NT2/D1 (cell line): ENCODE results near the gene UBL7.

ENCODE experiments used
- YY1 ChIP-seq: IDR thresholded peaks from 2 replicates; pipeline ENCODE4 v1.6.1; 2011; ENCODE audit not compliant: insufficient read length, insufficient read depth
- ZNF274 ChIP-seq: IDR thresholded peaks from 2 replicates; pipeline ENCODE4 v1.6.1; 2011; ENCODE audit warnings: mild to moderate bottlenecking, low read depth, low read length

DNA sequence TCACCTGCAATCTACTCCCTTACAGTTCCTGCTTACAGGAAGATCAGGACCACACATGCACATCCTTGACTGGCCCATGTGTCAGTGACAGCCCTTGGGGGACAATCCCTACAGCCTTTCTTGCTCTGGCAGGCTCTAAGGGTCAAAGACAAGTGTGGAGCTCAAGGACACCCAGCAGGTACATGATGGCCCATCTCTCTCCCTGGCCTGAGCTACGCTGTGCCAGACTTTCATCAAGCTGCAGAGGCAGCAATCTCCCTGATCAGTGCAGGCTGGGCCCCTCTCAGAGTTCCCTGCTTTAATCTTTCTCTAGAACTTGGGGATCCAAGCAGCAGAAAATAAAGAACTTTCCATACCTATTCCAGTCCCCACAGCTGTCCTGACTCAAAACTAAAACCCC lies 29.8 kb downstream of the UBL7 start:
- TF ChIP-seq YY1, result no peak
- no peak for TF ChIP-seq ZNF274
